GM10248 (cell line): ENCODE measurements around the gene SNX17.
A peak's percentile ranks its signal among the peaks of the same experiment; 100 is the strongest.

Experiments used
- CTCF ChIA-PET: fragments of 300-600 bp; sonication (Branson Sonifier 250); formaldehyde crosslinking; extraction: SDS; loops from one replicate; lab custom pipeline; 2021; ENCODE audit warnings: antibody characterized with exemption; lab: Yijun Ruan, JAX
- POLR2A ChIA-PET: fragments of 350-650 bp; sonication (Branson Sonifier 250); formaldehyde crosslinking; extraction: SDS; loops from one replicate; lab custom pipeline; 2020; ENCODE audit warnings: antibody characterized with exemption; lab: Yijun Ruan, JAX
- DNase-seq: peaks from one replicate; pipeline ENCODE4 v3.0.0; 2012; ENCODE audit errors: extremely low spot score
- TF ChIP-seq, protein P1 (sequence below): IDR thresholded peaks from 2 replicates; pipeline ENCODE4 v1.5.1; 2012; ENCODE audit warnings: mild to moderate bottlenecking, low read depth; ENCODE audit errors: extremely low read depth, missing control alignments, control extremely low read depth

The SNX17 gene

DNA sequence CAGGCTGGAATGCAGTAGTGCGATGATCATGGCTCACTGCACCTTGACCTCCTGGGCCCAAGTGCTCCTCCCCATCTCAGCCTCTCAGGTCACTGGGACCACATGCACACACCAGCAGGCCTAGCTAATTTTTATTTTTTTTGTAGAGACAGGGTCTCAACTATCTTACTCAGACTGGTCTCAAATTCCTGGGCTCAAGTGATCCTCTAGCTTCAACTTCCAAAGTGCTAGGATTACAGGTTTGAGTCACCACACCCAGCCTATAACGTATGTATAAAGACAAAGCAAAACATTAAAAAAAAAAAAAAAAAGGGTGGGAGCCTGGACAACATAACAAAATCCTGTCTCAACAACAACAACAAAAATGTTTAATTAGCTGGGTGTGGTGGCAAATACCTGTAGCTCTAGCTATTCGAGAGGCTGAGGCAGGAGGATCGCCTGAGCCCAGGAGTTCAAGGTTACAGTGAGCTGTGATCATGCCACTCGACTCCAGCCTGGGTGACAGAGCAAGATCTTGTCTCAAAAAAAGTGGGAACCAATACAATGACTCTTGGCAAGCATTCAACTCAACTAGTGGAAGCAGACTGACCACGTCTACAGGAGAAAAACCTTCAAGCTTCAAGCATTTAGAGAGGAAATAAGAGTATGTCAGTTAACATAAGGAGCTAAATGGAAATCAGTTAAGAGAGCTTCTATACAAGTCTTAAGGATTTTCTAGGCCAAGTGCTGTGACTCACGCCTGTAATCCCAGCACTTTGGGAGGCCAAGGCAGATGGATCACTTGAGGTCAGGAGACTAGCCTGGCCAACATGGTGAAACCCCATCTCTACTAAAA lies 16.4 kb upstream of the SNX17 start:
- DNase-seq, result no peak
- POLR2A ChIA-PET, result no interaction called here
- TF ChIP-seq, protein P1, sequence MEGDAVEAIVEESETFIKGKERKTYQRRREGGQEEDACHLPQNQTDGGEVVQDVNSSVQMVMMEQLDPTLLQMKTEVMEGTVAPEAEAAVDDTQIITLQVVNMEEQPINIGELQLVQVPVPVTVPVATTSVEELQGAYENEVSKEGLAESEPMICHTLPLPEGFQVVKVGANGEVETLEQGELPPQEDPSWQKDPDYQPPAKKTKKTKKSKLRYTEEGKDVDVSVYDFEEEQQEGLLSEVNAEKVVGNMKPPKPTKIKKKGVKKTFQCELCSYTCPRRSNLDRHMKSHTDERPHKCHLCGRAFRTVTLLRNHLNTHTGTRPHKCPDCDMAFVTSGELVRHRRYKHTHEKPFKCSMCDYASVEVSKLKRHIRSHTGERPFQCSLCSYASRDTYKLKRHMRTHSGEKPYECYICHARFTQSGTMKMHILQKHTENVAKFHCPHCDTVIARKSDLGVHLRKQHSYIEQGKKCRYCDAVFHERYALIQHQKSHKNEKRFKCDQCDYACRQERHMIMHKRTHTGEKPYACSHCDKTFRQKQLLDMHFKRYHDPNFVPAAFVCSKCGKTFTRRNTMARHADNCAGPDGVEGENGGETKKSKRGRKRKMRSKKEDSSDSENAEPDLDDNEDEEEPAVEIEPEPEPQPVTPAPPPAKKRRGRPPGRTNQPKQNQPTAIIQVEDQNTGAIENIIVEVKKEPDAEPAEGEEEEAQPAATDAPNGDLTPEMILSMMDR, result no peak
- CTCF ChIA-PET, result interaction anchor here (1.3 to 1.8 kb wide), 4 partner anchors 10 to 55 kb away, joined by 3 to 14 read pairs (median 6); partner anchors contain the start of gene PPM1G

DNA sequence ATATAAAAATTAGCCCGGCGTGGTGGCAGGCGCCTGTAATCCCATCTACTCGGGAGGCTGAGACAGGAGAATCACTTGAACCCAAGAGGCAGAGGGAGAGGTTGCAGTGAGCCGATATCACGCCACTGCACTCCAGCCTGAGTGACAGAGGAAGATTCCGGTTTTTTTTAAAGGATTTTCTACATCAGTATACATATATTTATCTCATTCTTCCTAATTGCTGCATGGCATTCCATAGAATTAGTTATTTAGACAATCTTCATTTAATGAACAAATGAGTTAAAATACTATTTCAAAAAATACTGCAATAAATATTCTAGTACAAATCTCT lies 15.9 kb upstream of the SNX17 start:
- CTCF ChIA-PET, result interaction anchor here (1.8 kb wide), 2 partner anchors 10 to 15 kb away, joined by 8 to 14 read pairs; no protein-coding TSS in a partner anchor
- POLR2A ChIA-PET, result no interaction called here
- DNase-seq, result no peak
- TF ChIP-seq, protein P1, result no peak

DNA sequence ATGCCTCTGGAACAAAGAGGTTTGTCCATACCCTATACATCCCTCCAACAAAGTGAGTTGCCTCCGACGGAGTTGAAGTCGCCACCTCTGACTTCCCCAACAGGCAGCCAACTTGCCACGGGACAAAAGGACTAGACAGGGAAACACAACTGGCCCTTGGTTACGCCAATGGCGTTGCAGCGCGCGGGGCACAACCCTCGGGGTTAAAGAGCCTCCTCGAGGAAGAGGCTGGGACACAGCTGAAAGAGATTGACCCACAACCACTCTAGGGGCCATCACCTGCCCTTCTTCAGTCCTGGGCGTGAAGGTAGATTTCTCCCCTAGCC lies 14.4 kb upstream of the SNX17 start:
- TF ChIP-seq, protein P1, result no peak
- DNase-seq, result no peak
- CTCF ChIA-PET, result interaction anchor here (2.0 kb wide), 1 partner anchor 13 kb away, joined by 10 read pairs; the partner anchor contains the start of gene EIF2B4
- POLR2A ChIA-PET, result no interaction called here

DNA sequence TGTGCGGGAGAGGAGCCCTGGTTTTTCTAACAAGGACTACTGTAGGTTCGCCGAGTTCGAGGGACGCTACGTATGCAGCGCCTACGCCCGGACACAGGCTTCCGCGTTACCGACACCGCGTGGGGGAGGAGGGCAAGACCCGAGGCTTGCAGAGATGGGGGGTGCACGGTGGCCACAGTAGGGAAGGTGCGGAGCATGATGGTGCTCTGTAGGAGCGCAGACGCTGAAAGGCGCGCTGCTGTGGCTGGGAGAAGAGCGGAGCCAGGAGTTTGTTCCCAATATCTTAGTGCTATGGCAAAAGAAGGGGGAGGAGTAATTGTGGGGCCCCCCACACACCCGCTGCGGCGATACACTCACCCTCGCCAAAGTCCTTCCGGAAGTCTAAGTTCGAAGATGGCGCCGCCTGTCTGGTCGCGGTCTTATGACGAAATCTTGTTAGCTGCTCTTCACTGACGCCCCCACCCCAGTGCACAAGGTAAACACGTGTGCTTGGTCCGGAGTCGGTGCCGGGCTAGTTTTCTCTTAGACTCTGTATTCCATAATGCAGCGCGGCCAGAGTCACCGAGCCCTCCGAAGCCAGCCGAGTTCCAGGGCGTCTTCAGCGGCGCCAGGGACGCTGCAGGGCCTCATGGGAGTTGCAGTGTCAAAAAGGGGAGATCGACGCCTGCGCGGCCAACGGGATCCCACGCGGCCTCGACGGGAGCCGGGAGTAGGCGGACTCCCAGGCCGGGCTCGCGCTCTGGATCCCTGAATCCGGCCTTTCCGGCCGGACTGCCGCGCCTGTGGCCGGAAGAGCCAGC lies 13.8 kb upstream of the SNX17 start, which contains the start of gene GTF3C2:
GTF3C2 (minus strand) TSS at position 383 of the 800 bp plus-strand sequence. CDS start 13,210 bp downstream, outside the sequence.
- ChIA-PET CTCF (interaction anchor here (0.8 to 2.0 kb wide), 2 partner anchors 13 to 327 kb away, joined by 3 to 10 read pairs; partner anchors contain the start of gene EIF2B4), POLR2A (no interaction called here)
- DNase-seq, result peak; percentile 90
- TF ChIP-seq, protein P1, result no peak

DNA sequence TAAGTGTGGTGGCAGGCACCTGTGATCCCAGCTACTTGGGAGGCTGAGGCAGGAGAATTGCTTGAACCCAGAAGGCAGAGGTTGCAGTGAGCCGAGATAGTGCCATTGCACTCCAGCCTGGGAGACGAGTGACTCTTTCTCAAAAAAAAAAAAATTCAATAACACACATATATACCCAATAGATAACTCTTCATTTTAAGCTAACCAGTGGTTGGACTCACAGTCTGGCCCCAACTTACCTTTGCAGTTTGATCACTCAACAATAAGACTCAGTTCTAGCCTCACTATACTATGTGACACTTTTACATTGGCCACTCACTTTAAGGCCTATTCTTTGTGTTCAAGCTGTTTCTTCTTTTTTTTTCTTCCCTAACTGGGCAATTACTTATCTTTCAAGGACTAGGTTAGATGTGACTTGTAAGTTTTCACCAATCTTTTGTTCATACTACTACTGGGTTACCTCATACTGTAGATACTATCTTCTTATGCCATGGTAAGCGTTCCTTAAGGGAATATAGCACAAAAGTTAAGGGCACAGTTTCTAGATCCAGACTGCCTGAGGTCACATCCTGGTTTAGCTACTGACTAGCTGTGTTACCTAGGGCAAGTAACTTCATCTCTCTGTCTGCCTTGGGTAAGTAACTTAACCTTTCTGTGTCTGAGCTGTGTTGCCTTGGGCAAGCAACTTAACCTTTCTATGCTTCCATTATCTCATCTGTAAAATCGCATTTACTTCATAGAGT lies 7.6 kb upstream of the SNX17 start:
- CTCF ChIA-PET, result no interaction called here
- no peak for DNase-seq
- POLR2A ChIA-PET, result interaction anchor here (0.9 kb wide), 1 partner anchor 229 kb away, joined by 3 read pairs; no protein-coding TSS in a partner anchor
- TF ChIP-seq, protein P1, result no peak

DNA sequence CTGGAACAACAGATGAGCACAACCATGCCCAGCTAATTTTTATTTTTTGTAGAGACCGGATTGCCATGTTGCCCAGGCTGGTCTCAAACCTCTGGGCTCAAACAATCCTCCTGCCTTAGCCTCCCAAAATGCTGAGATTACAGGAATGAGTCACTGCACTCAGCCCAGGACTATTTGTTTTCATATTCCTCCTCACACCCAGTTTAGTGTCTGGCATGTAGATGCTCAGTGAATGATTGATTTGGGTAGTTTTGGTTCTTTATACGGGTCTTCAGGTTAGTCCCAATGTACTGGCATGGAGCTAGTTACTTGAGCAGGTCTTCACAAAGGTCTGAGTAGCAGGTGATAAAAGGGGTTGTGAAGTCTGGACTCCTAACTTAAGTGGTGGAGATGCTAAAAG lies 6.5 kb upstream of the SNX17 start:
- DNase-seq, result no peak
- ChIA-PET POLR2A (no interaction called here), CTCF (interaction anchor here (0.7 to 1.5 kb wide), 3 partner anchors 17 to 64 kb away, joined by 3 to 4 read pairs (median 3); partner anchors contain the start of genes NRBP1 and ZNF513)
- TF ChIP-seq, protein P1, result no peak
